OCI-LY3 (cell line): ENCODE measurements around the gene DUSP5.

Experiments used
- EZH2phosphoT487 ChIP-seq: fragments of 200-600 bp; shearing (Covaris generic); IDR thresholded peaks from 2 replicates; pipeline ENCODE4 v1.6.1; 2018; ENCODE audit warnings: antibody characterized with exemption, mixed run types, low read depth
- TF ChIP-seq, protein P1 (sequence below): fragments of 200-600, 300-600 bp; sonication (generic); IDR thresholded peaks from 2 replicates; pipeline ENCODE4 v1.5.1; 2014; ENCODE audit warnings: antibody characterized with exemption, low read length, low read depth

DNA sequence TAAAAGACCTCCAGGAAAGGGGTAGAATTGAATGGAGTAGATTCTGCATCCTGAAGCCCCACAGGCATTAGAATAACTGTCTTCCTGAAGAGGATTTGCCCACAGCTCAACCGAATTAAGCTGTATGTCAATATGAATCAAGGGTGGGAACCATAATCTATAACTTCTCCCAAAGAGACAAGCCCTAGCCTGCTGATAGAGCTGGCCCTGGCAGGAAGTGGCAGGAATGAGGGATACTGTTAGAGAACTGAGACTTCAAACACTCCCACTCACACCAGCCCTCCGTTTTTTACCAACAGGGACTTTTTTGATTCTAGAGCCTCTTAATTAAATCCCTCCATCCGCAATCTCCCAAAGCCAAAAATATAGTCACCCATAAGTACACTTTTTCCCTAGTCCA, 12.2 kb upstream of the DUSP5 start:
- TF ChIP-seq, protein P1, sequence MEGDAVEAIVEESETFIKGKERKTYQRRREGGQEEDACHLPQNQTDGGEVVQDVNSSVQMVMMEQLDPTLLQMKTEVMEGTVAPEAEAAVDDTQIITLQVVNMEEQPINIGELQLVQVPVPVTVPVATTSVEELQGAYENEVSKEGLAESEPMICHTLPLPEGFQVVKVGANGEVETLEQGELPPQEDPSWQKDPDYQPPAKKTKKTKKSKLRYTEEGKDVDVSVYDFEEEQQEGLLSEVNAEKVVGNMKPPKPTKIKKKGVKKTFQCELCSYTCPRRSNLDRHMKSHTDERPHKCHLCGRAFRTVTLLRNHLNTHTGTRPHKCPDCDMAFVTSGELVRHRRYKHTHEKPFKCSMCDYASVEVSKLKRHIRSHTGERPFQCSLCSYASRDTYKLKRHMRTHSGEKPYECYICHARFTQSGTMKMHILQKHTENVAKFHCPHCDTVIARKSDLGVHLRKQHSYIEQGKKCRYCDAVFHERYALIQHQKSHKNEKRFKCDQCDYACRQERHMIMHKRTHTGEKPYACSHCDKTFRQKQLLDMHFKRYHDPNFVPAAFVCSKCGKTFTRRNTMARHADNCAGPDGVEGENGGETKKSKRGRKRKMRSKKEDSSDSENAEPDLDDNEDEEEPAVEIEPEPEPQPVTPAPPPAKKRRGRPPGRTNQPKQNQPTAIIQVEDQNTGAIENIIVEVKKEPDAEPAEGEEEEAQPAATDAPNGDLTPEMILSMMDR: no peak
- no peak for TF ChIP-seq EZH2phosphoT487
